GM12878 (cell line): ENCODE measurements around the gene FALEC. TPM values are rescaled to one million over a fixed set of nuclear protein-coding genes. Genes with fewer than 3 reads are reported as not detected.

Experiments
- ATAC-seq: fragments of 200-7000 bp; cut with Tn5 transposase; 3 replicates; pipeline ENCODE4 v1.9.1; 2020; ENCODE audit warnings: mild to moderate bottlenecking, moderate library complexity
- BruUV-seq: library from RNA; stranded (reverse); fragments of 400-500 nt; replicated peaks from 2 replicates; lab custom pipeline; 2021; lab: Mats Ljungman, UMichigan
- CTCF ChIA-PET: fragments of 300-600 bp; sonication (Branson Sonifier 250); formaldehyde crosslinking; extraction: SDS; loops from one replicate; lab custom pipeline; 2021; ENCODE audit warnings: inconsistent platforms; lab: Yijun Ruan, JAX
- POLR2A ChIA-PET: fragments of 350-600 bp; formaldehyde crosslinking; extraction: SDS; loops from one replicate; lab custom pipeline; 2021; ENCODE audit warnings: inconsistent platforms; lab: Charles Lee
- RAD21 ChIA-PET: fragments of 300-600 bp; sonication (Branson Sonifier 250); formaldehyde crosslinking; loops from one replicate; lab custom pipeline; 2023; ENCODE audit warnings: antibody characterized with exemption; ENCODE audit not compliant: unreplicated experiment; lab: Charles Lee
- SMC1A ChIA-PET: fragments of 300-600 bp; sonication (Branson Sonifier 250); formaldehyde crosslinking; loops from one replicate; lab custom pipeline; 2023; ENCODE audit not compliant: unreplicated experiment, uncharacterized antibody; lab: Charles Lee
- DNase-seq: peaks from one replicate; pipeline ENCODE4 v3.0.0-alpha.2; 2011; ENCODE audit warnings: low read depth, low spot score
- FAIRE-seq: peaks from 3 replicates; lab custom pipeline; 2011; peaks lifted over from hg19 to GRCh38; lab: Jason Lieb, UNC
- H2AFZ ChIP-seq: 2 replicates; pipeline ENCODE4 v1.6.0; 2011; ENCODE audit warnings: low read depth, low read length, control low read depth; ENCODE audit not compliant: control insufficient read depth
- H3K27ac ChIP-seq: 2 replicates; pipeline ENCODE4 v1.5.1; 2011; ENCODE audit warnings: control low read depth; ENCODE audit not compliant: control insufficient read depth, insufficient read depth
- H3K27me3 ChIP-seq, 2 experiments: replicated peaks in 1 of 2; 2 replicates each; pipeline versions ENCODE4 v1.6.0 to v1.6.1; 2011; ENCODE audit warnings: low read length in 1 of 2; ENCODE audit not compliant: control insufficient read depth in 2 of 2, insufficient read depth in 2 of 2
- H3K36me3 ChIP-seq, 2 experiments: 2 replicates each; pipeline ENCODE4 v1.5.1; 2011; ENCODE audit warnings: low read length in 1 of 2; ENCODE audit not compliant: control insufficient read depth in 2 of 2, insufficient read depth in 2 of 2
- H3K4me1 ChIP-seq: 2 replicates; pipeline ENCODE4 v1.6.1; 2011; ENCODE audit warnings: mild to moderate bottlenecking, low read length, moderate library complexity, mixed read lengths; ENCODE audit not compliant: control insufficient read depth, insufficient read depth
- H3K4me2 ChIP-seq: 2 replicates; pipeline ENCODE4 v1.6.0; 2011; ENCODE audit warnings: control low read depth; ENCODE audit not compliant: control insufficient read depth, insufficient read depth
- H3K4me3 ChIP-seq: fragments of 200-600 bp; sonication (generic); 2 replicates; pipeline ENCODE4 v1.5.1; 2016
- H3K79me2 ChIP-seq: 2 replicates; pipeline ENCODE4 v1.6.0; 2011; ENCODE audit warnings: low read length; ENCODE audit not compliant: control insufficient read depth, insufficient read depth
- H3K9ac ChIP-seq: 2 replicates; pipeline ENCODE4 v1.8.0; 2011; ENCODE audit warnings: low read length, control low read depth, mixed read lengths; ENCODE audit not compliant: control insufficient read depth, insufficient read depth
- H3K9me3 ChIP-seq: replicated peaks from 3 replicates; pipeline ENCODE4 v1.5.1; 2011; ENCODE audit warnings: mild to moderate bottlenecking, low read length; ENCODE audit not compliant: control insufficient read depth, insufficient read depth
- H4K20me1 ChIP-seq: 2 replicates; pipeline ENCODE4 v1.6.0; 2011; ENCODE audit not compliant: control insufficient read depth, insufficient read depth
- BCL11A ChIP-seq: IDR thresholded peaks from 2 replicates; pipeline ENCODE4 v1.6.1; 2011; ENCODE audit warnings: low read depth, low read length
- CBX3 ChIP-seq: fragments of 200-600 bp; sonication (generic); IDR thresholded peaks from 2 replicates; pipeline ENCODE4 v1.6.1; 2016; ENCODE audit warnings: low read depth, borderline replicate concordance
- EGR1 ChIP-seq, 2 experiments: IDR thresholded peaks; 1 replicate in 1 of 2; 2 replicates in 1 of 2; pipeline ENCODE4 v1.6.1; 2011 to 2012; ENCODE audit warnings: low read depth in 2 of 2, low read length in 2 of 2, borderline replicate concordance in 1 of 2, mild to moderate bottlenecking in 1 of 2, moderate library complexity in 1 of 2
- HCFC1 ChIP-seq: fragments of 150-350 bp; IDR thresholded peaks from 2 replicates; pipeline ENCODE4 v1.6.1; 2014; ENCODE audit warnings: low read length
- HDAC2 ChIP-seq: fragments of 200-600 bp; sonication (generic); IDR thresholded peaks from 2 replicates; pipeline ENCODE4 v1.6.1; 2017
- HDAC6 ChIP-seq: fragments of 200-600 bp; sonication (generic); IDR thresholded peaks from one replicate; pipeline ENCODE4 v1.8.0; 2017; ENCODE audit warnings: antibody characterized with exemption; ENCODE audit not compliant: unreplicated experiment
- RFX5 ChIP-seq: IDR thresholded peaks from 2 replicates; pipeline ENCODE4 v1.6.1; 2011; ENCODE audit warnings: low read depth, low read length, improper control_type of control experiment
- SIN3A ChIP-seq: IDR thresholded peaks from 2 replicates; pipeline ENCODE4 v1.6.1; 2012; ENCODE audit warnings: low read depth, low read length, improper control_type of control experiment
- SMC3 ChIP-seq: IDR thresholded peaks from 2 replicates; pipeline ENCODE4 v1.6.1; 2011; ENCODE audit warnings: low read length, improper control_type of control experiment, borderline replicate concordance
- WRNIP1 ChIP-seq: IDR thresholded peaks from 2 replicates; pipeline ENCODE4 v1.6.1; 2011; ENCODE audit warnings: low read depth, low read length, improper control_type of control experiment, borderline replicate concordance
- YY1 ChIP-seq: IDR thresholded peaks from 2 replicates; pipeline ENCODE4 v1.6.1; 2011; ENCODE audit warnings: low read depth, mild to moderate bottlenecking, low read length
- ZZZ3 ChIP-seq: IDR thresholded peaks from 2 replicates; pipeline ENCODE4 v1.6.1; 2011; ENCODE audit warnings: low read depth; ENCODE audit not compliant: control insufficient read depth, insufficient read length
- WGBS: methylation state at CpG from one replicate; pipeline ENCODE4 v1.1.6; 2016; ENCODE audit warnings: low lambda C conversion rate; ENCODE audit not compliant: insufficient replicate concordance, insufficient coverage; ENCODE audit errors: missing lambda C conversion rate; 5-methylcytosine and 5-hydroxymethylcytosine counted together
- in situ Hi-C: fragments of 300-500 bp; cut with MboI; formaldehyde crosslinking; loops from 9 replicates; pipeline ENCODE4 v1.14.3; 2018; ENCODE audit warnings: mixed read lengths
- intact Hi-C: fragments of 100-400 bp; cut with micrococcal nuclease; formaldehyde crosslinking; loops from one replicate; pipeline ENCODE4 v1.14.2; 2022; ENCODE audit not compliant: unreplicated experiment
- polyA plus RNA-seq, 11 experiments: library from polyadenylated mRNA; depleted of rRNA in 4 of 11; unstranded in 6 of 11; stranded (reverse) in 5 of 11; fragments of >200 nt; fragmentation: Nextera tagmentation in 4 of 11; fragmentation: Illumina TruSeq in 1 of 11; extraction: Ambion mirVana in 4 of 11; extraction: Trizol in 1 of 11; gene quantifications; 1 replicate in 1 of 11; 2 replicates in 10 of 11; pipeline versions ENCODE4 v1.2.1 to v1.2.3, GENCODE V29; 2011 to 2016; ENCODE audit warnings: inconsistent platforms in 2 of 11, missing spikeins in 2 of 11, low read depth in 1 of 11
- total RNA-seq, 4 experiments: library from RNA; depleted of rRNA in 3 of 4; stranded (reverse); fragments of >200 nt in 3 of 4; fragmentation: Illumina TruSeq in 1 of 4; extraction: Trizol in 1 of 4; gene quantifications; 2 replicates each; pipeline versions ENCODE4 v1.2.1 to v1.2.3, GENCODE V29; 2013 to 2021
- TF ChIP-seq, protein P1 (sequence below): fragments of 450-650 bp; IDR thresholded peaks from 2 replicates; pipeline ENCODE4 v1.6.1; 2017; ENCODE audit warnings: antibody characterized with exemption, mild to moderate bottlenecking, moderate library complexity
- TF ChIP-seq, protein P2 (sequence below): fragments of 450-650 bp; IDR thresholded peaks from 2 replicates; pipeline ENCODE4 v1.6.1; 2017; ENCODE audit warnings: borderline replicate concordance
- TF ChIP-seq, protein P3 (sequence below): IDR thresholded peaks from 2 replicates; pipeline ENCODE4 v1.6.1; 2012; ENCODE audit warnings: low read depth, low read length, improper control_type of control experiment
- TF ChIP-seq, protein P4 (sequence below): fragments of 450-650 bp; IDR thresholded peaks from 2 replicates; pipeline ENCODE4 v1.6.1; 2017; ENCODE audit warnings: mild to moderate bottlenecking, moderate library complexity

FALEC gene
- total and polyA plus RNA-seq, 10 of the 15 experiments (the other 5 are each of a cell fraction or from before 2014, with no cell fraction given): 0.21 to 0.71 (median 0.32) TPM; not detected in 3

DNA sequence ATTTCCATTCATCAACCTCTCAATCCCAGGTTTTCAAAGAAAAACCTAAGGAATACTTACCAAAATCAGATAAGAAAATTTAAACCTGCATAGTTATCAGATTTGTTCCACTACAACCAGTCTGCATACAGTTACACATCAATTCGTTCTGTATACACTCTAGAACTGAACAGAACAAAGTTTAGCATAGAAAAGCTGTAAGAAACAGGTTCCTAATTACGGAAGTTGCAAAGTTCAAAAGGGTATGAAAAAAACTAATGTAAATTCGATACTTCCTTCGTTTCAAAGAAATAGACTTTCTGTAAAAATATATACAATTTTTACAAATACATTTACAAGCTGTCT, 60.8 kb downstream of the FALEC start:
- POLR2A ChIA-PET: interaction anchor here (0.9 to 10.5 kb wide), 4 partner anchors 10 to 52 kb away, joined by 4 to 324 read pairs (median 14); no protein-coding TSS in a partner anchor
- RAD21 ChIA-PET: interaction anchor here (0.6 to 14.4 kb wide), 7 partner anchors 11 to 325 kb away, joined by 3 to 387 read pairs (median 3); partner anchors contain the start of genes ENSA and GOLPH3L
- no peaks in the 10 kb centered on the region for H3K9me3 ChIP-seq
- no peak for FAIRE-seq
- BruUV-seq: no TSS peak
- H3K36me3 ChIP-seq: peaks cover 9 to 12% of the 10 kb centered on the region in 2 experiments
- WGBS: 0% methylated on average over 4 of the region's 4 CpGs
- peaks cover 12% of the 10 kb centered on the region for H4K20me1 ChIP-seq
- H2AFZ ChIP-seq: no peak overlapping the region
- intact Hi-C loops (no loop called here), in situ Hi-C loops (no loop called here)
- TF ChIP-seq, protein P1, sequence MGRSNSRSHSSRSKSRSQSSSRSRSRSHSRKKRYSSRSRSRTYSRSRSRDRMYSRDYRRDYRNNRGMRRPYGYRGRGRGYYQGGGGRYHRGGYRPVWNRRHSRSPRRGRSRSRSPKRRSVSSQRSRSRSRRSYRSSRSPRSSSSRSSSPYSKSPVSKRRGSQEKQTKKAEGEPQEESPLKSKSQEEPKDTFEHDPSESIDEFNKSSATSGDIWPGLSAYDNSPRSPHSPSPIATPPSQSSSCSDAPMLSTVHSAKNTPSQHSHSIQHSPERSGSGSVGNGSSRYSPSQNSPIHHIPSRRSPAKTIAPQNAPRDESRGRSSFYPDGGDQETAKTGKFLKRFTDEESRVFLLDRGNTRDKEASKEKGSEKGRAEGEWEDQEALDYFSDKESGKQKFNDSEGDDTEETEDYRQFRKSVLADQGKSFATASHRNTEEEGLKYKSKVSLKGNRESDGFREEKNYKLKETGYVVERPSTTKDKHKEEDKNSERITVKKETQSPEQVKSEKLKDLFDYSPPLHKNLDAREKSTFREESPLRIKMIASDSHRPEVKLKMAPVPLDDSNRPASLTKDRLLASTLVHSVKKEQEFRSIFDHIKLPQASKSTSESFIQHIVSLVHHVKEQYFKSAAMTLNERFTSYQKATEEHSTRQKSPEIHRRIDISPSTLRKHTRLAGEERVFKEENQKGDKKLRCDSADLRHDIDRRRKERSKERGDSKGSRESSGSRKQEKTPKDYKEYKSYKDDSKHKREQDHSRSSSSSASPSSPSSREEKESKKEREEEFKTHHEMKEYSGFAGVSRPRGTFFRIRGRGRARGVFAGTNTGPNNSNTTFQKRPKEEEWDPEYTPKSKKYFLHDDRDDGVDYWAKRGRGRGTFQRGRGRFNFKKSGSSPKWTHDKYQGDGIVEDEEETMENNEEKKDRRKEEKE: no peak
- TF ChIP-seq BCL11A (no peak), YY1 (no peak), ZZZ3 (no peak), HCFC1 (no peak), HDAC2 (no peak), WRNIP1 (no peak), RFX5 (no peak), SIN3A (no peak), EGR1 (IDR thresholded peaks at IDR 0.05; ENCODE audit: borderline replicate concordance in 1 of 2, low read depth in 2 of 2, low read length in 2 of 2) (no peak), HDAC6 (no peak), CBX3 (no peak), SMC3 (no peak)
- TF ChIP-seq, protein P2, sequence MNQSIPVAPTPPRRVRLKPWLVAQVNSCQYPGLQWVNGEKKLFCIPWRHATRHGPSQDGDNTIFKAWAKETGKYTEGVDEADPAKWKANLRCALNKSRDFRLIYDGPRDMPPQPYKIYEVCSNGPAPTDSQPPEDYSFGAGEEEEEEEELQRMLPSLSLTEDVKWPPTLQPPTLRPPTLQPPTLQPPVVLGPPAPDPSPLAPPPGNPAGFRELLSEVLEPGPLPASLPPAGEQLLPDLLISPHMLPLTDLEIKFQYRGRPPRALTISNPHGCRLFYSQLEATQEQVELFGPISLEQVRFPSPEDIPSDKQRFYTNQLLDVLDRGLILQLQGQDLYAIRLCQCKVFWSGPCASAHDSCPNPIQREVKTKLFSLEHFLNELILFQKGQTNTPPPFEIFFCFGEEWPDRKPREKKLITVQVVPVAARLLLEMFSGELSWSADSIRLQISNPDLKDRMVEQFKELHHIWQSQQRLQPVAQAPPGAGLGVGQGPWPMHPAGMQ: no peak
- TF ChIP-seq, protein P3, sequence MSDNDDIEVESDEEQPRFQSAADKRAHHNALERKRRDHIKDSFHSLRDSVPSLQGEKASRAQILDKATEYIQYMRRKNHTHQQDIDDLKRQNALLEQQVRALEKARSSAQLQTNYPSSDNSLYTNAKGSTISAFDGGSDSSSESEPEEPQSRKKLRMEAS: no peak
- TF ChIP-seq, protein P4, sequence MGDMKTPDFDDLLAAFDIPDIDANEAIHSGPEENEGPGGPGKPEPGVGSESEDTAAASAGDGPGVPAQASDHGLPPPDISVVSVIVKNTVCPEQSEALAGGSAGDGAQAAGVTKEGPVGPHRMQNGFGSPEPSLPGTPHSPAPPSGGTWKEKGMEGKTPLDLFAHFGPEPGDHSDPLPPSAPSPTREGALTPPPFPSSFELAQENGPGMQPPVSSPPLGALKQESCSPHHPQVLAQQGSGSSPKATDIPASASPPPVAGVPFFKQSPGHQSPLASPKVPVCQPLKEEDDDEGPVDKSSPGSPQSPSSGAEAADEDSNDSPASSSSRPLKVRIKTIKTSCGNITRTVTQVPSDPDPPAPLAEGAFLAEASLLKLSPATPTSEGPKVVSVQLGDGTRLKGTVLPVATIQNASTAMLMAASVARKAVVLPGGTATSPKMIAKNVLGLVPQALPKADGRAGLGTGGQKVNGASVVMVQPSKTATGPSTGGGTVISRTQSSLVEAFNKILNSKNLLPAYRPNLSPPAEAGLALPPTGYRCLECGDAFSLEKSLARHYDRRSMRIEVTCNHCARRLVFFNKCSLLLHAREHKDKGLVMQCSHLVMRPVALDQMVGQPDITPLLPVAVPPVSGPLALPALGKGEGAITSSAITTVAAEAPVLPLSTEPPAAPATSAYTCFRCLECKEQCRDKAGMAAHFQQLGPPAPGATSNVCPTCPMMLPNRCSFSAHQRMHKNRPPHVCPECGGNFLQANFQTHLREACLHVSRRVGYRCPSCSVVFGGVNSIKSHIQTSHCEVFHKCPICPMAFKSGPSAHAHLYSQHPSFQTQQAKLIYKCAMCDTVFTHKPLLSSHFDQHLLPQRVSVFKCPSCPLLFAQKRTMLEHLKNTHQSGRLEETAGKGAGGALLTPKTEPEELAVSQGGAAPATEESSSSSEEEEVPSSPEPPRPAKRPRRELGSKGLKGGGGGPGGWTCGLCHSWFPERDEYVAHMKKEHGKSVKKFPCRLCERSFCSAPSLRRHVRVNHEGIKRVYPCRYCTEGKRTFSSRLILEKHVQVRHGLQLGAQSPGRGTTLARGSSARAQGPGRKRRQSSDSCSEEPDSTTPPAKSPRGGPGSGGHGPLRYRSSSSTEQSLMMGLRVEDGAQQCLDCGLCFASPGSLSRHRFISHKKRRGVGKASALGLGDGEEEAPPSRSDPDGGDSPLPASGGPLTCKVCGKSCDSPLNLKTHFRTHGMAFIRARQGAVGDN: no peak
- SMC1A ChIA-PET: interaction anchor here (0.8 to 13.6 kb wide), 8 partner anchors 13 to 53 kb away, joined by 3 to 388 read pairs (median 6); partner anchors contain the start of gene ENSA
- peak overlapping the region; percentile 85 for H3K4me3 ChIP-seq
- CTCF ChIA-PET: interaction anchor here (0.7 to 16.3 kb wide), 3 partner anchors 12 to 44 kb away, joined by 3 to 289 read pairs (median 28); no protein-coding TSS in a partner anchor
- H3K4me1 ChIP-seq: peaks cover 17% of the 10 kb centered on the region
- ATAC-seq: no peak
- H3K27me3 ChIP-seq: no peaks in the 10 kb centered on the region
- peak overlapping the region; percentile 96 for H3K27ac ChIP-seq
- H3K79me2 ChIP-seq: peaks cover 88% of the 10 kb centered on the region
- H3K9ac ChIP-seq: peak overlapping the region; percentile 93
- H3K4me2 ChIP-seq: peak overlapping the region; percentile 48
- no peak for DNase-seq
